Skeletal muscle cell (primary cell): ENCODE measurements around the gene GPR82.

Experiments used
- DNase-seq: peaks from one replicate; pipeline ENCODE4 v3.0.0-alpha.2; 2010; ENCODE audit warnings: low read depth
- H3K4me3 ChIP-seq: 2 replicates; pipeline ENCODE4 v1.5.1; 2011; ENCODE audit warnings: low read depth, mild to moderate bottlenecking, control low read depth, low read length, moderate library complexity

The GPR82 gene

DNA sequence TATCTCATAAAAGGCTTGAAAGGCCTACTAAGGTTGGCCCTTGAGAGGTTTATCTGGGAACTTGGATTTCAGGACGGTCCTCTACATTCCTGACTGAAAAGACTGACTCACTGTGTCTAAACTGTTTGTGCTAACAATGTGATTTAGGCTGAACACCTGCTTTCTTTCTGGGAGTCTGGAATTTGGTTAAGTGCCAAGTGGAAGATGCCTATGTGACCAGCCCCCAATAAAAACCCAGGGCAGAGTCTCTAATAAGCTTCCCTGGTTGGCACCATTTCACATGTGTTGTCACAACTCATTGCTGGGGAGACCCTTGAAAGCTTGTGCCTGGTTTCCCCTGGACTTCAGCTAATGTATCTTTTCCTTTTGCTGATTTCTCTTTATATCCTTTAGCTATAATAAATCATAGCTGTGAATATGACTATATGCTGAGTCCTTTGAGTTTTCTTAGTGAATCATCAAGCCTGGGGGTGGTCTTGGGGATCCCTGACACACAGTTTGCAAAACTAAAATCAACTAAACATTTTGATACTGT, 55.1 kb downstream of the GPR82 start:
- peak; percentile 46 for DNase-seq
- H3K4me3 ChIP-seq: no peak overlapping the region
